ENCODE measurements around the gene PACRG. TPM values are rescaled to one million over a fixed set of nuclear protein-coding genes. Genes with fewer than 3 reads are reported as not detected.

Gene PACRG
- total RNA-seq, 2 donors from 2014 or later, result 0.14 to 3.9 TPM

GRCh38 chr6:163364641-163365040, 636.9 kb downstream of the PACRG start:
- DNase-seq (ENCODE audit: low spot score), result no peak
- intact Hi-C loops (cut with DNase I), result no loop called here

Other genes with a start within 250 kb of the PACRG start
- 1 to 10 TPM; 7.6 to 7.9 TPM for gene PRKN, start 208 bp upstream of the PACRG start, total RNA-seq

Data from posterior vena cava (tissue), 2 donors.